ENCODE measurements around the gene CCN6.

DNA sequence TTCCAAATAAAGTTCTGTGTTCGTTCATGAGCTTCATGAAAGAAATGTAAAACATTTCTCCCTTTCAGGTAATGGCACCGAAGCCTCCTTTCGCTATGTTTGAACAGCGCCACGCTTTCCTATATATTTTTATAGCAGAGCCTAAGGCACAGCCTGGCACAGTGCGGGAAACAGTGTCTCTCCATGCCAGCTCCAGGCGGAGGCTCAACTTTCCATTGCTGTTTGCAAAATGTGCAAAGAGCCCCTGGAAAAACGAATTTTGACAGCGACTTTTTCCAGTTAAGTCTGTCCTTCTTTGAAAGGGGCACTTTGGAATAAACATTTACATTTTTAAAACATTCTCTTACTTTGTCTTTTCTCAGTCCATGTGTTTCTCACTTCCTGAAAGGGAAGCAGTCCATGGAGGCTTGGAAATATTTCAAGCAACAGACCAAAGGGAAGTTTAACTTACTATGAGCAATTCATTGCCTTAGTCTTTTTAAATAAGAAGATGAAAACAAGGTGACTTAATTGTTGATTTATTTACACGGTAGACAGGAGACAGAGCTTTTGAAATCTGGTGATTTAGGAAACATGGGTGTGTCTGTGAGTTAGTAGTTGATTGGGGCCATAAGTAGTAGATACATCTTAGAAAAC is 769 bp downstream of the CCN6 start:
- TF ChIP-seq, protein P1, sequence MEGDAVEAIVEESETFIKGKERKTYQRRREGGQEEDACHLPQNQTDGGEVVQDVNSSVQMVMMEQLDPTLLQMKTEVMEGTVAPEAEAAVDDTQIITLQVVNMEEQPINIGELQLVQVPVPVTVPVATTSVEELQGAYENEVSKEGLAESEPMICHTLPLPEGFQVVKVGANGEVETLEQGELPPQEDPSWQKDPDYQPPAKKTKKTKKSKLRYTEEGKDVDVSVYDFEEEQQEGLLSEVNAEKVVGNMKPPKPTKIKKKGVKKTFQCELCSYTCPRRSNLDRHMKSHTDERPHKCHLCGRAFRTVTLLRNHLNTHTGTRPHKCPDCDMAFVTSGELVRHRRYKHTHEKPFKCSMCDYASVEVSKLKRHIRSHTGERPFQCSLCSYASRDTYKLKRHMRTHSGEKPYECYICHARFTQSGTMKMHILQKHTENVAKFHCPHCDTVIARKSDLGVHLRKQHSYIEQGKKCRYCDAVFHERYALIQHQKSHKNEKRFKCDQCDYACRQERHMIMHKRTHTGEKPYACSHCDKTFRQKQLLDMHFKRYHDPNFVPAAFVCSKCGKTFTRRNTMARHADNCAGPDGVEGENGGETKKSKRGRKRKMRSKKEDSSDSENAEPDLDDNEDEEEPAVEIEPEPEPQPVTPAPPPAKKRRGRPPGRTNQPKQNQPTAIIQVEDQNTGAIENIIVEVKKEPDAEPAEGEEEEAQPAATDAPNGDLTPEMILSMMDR (IDR thresholded peaks at IDR 0.05) = no peak
- no peak for TF ChIP-seq EZH2 (IDR thresholded peaks at IDR 0.05; ENCODE audit: borderline replicate concordance, insufficient read depth, low read depth, low read length, poor library complexity, severe bottlenecking)
